ENCODE data around the gene ADARB1.

Gene ADARB1

DNA sequence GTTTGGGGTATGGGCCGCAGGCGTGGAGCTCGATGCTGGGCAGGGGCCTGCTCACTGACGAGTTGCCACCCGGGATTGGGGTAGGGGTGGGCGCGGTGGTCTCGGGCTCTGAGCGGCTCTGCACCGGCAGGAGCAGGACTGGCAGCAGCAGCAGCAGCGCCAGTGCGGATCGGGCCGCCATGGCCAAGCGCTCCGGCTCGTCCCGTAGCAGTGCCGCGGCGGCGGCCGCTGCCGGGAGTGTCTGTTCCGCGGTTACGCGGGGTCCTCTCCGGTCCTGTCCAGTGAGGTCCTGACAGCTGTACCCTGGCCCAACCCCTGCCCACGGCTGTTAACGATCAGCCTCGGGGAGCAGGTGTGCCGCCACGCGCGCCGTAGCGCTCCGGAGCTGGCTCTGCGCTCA is 26.5 kb downstream of the ADARB1 start:
- Histone ChIP-seq H3K27me3 (peaks cover 0 to 37% (median 0%) of the 10 kb centered on the region in 11 experiments; a peak in 6 of 22 replicates), H4K20me1 (peaks cover 7 to 100% (median 91%) of the 10 kb centered on the region in 11 experiments; a peak in 21 of 22 replicates)

DNA sequence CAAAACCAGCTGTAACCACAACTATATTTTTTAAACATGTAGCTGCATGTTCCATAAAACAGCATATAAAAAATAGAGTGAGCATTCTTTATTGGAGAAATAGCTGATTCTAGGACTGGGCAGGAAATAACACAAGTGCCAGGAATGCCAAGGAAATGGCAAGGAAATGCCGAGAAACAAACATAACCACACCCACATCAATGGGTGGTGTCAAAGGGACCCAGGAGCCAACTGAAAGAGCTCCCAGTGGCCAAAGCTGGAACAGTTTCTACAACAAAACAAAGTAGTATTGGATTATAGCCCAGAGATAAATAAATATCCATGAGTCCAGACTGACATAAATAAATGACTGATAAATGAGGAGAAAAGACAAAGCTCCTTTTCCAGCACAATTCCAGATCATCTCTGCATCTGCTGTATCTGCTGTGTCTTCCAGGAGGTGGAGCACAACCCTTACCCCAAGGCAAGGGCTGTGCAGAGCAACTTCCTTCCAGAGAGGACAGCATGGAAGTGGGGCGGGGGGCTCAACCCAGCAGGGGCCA is 28.1 kb downstream of the ADARB1 start:
- H3K9me3 ChIP-seq (replicated peaks in 1 of 11), result 0 out of 22 replicates have a peak, but pooled peaks cover 0 to 2% (median 0%) of the 10 kb centered on the region in 11 experiments
- H3K27me3 ChIP-seq, result peaks cover 0 to 44% (median 0%) of the 10 kb centered on the region in 11 experiments; a peak in 7 of 22 replicates
- peaks cover 48 to 92% (median 77%) of the 10 kb centered on the region in 10 experiments for H3K4me1 ChIP-seq
- TF ChIP-seq Cebpa-rat (IDR thresholded peaks at IDR 0.05), result no peak
- peaks cover 0 to 22% (median 9%) of the 10 kb centered on the region in 11 experiments; a peak in 10 of 22 replicates for H3K36me3 ChIP-seq
- H3K4me3 ChIP-seq, result no peak overlapping the region
- H3K9ac ChIP-seq, result no peak overlapping the region
- peak overlapping the region in 1 of 11 experiments; percentile 24; a peak in 1 of 22 replicates for H3K27ac ChIP-seq
- peak overlapping the region; percentile 42 to 98 (median 82) for H3K4me2 ChIP-seq
- H4K20me1 ChIP-seq, result peaks cover 7 to 100% (median 79%) of the 10 kb centered on the region in 11 experiments; a peak in 21 of 22 replicates

More for the DNA sequence above, 26.5 kb downstream of the ADARB1 start:
- Histone ChIP-seq H3K27ac (no peak overlapping the region), H3K4me1 (peaks cover 48 to 92% (median 73%) of the 10 kb centered on the region in 10 experiments), H3K9ac (no peak overlapping the region), H3K4me3 (no peak overlapping the region), H3K36me3 (peaks cover 0 to 28% (median 9%) of the 10 kb centered on the region in 11 experiments; a peak in 10 of 22 replicates), H3K9me3 (replicated peaks in 1 of 11) (no peaks in the 10 kb centered on the region; a peak in 1 of 22 replicates), H3K4me2 (no peak overlapping the region)
- no peak for TF ChIP-seq Cebpa-rat (IDR thresholded peaks at IDR 0.05)

DNA sequence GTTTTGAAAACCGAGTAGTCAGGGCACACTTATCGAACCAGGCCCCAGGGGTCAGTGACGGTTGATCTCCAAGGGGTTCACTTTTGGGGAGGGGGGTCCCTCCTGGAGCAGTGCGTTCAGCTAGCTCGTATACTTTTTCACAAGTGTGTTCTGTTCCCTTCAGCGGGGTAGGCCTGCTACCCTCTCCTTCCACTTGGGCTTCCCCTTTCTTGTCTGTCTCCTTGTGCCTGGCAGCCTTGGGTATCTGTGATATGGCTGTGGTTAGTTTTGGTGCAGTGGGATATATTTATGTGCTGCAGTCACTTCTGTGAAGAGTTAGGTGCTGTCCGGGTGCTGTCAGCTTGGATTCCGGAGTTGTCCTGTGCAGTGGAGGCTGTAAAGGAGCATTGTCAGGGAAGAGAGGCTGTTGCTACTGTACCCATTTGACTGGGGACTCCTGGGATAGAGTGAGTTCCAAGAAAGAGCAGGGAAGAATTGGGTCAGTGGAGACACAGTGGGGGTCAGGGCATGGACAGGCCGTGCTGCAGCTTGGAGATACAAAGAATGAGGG is 29.7 kb downstream of the ADARB1 start:
- Histone ChIP-seq H4K20me1 (peaks cover 7 to 100% (median 76%) of the 10 kb centered on the region in 11 experiments; a peak in 21 of 22 replicates), H3K4me3 (no peak overlapping the region), H3K4me2 (peak overlapping the region; percentile 50 to 98 (median 82)), H3K36me3 (peaks cover 0 to 12% (median 8%) of the 10 kb centered on the region in 11 experiments; a peak in 9 of 22 replicates), H3K9me3 (replicated peaks in 1 of 11) (peaks cover 0 to 9% (median 3%) of the 10 kb centered on the region in 11 experiments; a peak in 3 of 22 replicates), H3K9ac (peak overlapping the region in 4 of 11 experiments; percentile 23 to 53 (median 38); a peak in 7 of 22 replicates), H3K4me1 (peaks cover 56 to 92% (median 76%) of the 10 kb centered on the region in 10 experiments), H3K27ac (peak overlapping the region in 3 of 11 experiments; percentile 17 to 46 (median 19); a peak in 4 of 22 replicates), H3K27me3 (peaks cover 0 to 60% (median 0%) of the 10 kb centered on the region in 11 experiments; a peak in 7 of 22 replicates)
- no peak for TF ChIP-seq Cebpa-rat (IDR thresholded peaks at IDR 0.05)

DNA sequence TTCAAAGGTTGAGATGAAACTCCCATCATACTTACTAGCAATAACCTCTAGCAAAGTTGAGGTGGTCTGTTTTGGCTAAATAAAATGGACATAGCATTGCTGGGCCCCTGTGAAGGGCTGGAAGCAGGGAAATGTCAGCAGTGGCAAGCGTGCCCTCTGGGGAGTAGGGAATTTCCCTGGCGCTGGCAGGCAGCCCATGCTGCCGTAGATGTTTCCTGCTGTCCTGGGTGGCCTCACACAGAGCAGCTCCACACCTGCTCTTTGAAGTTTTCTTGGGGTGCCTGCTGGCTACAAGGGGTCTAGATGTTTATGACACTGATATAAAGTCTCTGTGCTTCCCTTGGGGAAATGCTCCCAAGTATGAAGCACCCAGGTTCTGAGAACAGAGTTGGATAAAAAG is 30.2 kb downstream of the ADARB1 start:
- Histone ChIP-seq H3K9me3 (replicated peaks in 1 of 11) (peaks cover 0 to 9% (median 3%) of the 10 kb centered on the region in 11 experiments; a peak in 3 of 22 replicates), H4K20me1 (peaks cover 9 to 100% (median 81%) of the 10 kb centered on the region in 11 experiments; a peak in 21 of 22 replicates), H3K27ac (peak overlapping the region in 2 of 11 experiments; percentile 17 to 19; a peak in 2 of 22 replicates), H3K4me1 (peaks cover 61 to 93% (median 77%) of the 10 kb centered on the region in 10 experiments), H3K9ac (peak overlapping the region in 4 of 11 experiments; percentile 23 to 53 (median 34); a peak in 4 of 22 replicates), H3K36me3 (peaks cover 0 to 12% (median 8%) of the 10 kb centered on the region in 11 experiments; a peak in 9 of 22 replicates), H3K27me3 (peaks cover 0 to 62% (median 0%) of the 10 kb centered on the region in 11 experiments; a peak in 7 of 22 replicates), H3K4me3 (no peak overlapping the region), H3K4me2 (peak overlapping the region; percentile 50 to 98 (median 82))
- TF ChIP-seq Cebpa-rat (IDR thresholded peaks at IDR 0.05), result no peak

DNA sequence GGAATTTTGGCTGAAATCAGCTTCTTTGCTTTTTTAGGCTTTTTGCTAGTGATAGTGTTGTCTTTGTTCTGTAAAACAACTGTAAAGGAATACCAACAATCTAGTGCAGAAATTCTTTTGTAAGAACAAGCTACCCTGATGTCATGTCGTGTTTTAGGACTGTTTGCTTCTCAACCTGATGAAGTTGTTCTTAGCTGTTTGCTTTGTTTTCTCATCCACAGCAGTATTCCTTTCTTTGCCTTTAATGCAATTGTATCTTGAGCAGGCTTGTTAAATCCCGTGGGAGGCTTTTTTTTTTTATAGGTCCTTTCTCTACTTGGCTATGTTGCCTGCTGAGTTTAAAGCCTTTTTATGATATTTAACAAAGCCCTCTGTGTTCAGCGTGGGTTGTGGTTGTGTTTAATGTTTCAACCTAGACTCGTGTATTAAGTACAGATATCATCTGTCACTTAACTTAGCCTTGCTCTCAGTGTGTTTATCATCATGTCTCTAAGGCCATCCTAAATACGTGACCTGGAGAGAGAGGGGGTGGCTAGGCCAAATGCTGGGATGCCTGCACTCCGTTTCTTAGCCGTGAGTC is 31.6 kb downstream of the ADARB1 start:
- Histone ChIP-seq H3K4me1 (peaks cover 76 to 99% (median 90%) of the 10 kb centered on the region in 10 experiments), H3K9ac (peak overlapping the region in 5 of 11 experiments; percentile 14 to 51 (median 39); a peak in 5 of 22 replicates)

DNA sequence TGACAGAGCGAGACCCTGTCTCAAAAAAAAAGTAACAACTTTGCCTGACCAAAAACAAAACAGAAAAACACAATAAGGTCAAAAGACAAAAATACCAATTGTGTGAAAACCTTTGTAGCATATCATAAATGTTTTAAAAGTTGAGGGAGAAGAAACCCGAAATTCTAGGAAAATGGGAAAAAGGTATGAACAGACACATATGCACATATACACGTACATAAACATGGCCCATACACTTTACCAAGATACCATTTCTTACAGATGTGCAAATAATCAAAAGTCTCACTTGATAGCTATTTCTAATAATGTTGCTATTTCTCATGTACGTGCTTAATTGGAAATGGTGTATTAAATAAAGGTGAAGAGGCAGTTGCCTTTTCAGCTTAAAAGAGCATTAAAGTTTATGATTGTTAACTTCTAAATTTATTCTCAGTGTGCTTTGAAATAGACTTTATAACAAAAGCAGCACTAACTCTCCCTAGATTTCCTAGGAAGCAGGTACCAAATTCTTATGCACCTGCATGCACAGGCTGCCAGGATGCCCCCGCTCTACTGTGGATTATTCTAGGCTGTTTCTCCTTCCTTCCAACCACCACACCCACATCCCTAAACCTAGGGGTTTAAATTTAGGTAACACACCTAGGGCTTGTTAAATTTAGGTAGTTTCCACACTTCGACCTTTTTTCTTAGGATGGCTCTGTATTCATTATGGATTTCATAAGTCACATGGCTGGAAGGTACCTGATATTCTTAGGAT is 33.8 kb downstream of the ADARB1 start:
- peak overlapping the region in 10 of 11 experiments; percentile 81 to 99 (median 95); a peak in 19 of 22 replicates for H3K4me2 ChIP-seq
- H3K27me3 ChIP-seq, result peaks cover 0 to 87% (median 0%) of the 10 kb centered on the region in 11 experiments; a peak in 8 of 22 replicates
- H3K4me1 ChIP-seq, result peaks cover 74 to 99% (median 93%) of the 10 kb centered on the region in 10 experiments
- no peaks in the 10 kb centered on the region for H3K36me3 ChIP-seq
- no peak overlapping the region for H3K4me3 ChIP-seq
- H3K27ac ChIP-seq, result no peak overlapping the region
- no peak overlapping the region for H3K9ac ChIP-seq
- H4K20me1 ChIP-seq, result peaks cover 24 to 100% (median 87%) of the 10 kb centered on the region in 11 experiments; a peak in 20 of 22 replicates
- peaks cover 0 to 9% (median 3%) of the 10 kb centered on the region in 11 experiments; a peak in 3 of 22 replicates for H3K9me3 ChIP-seq (replicated peaks in 1 of 11)
- no peak for TF ChIP-seq Cebpa-rat (IDR thresholded peaks at IDR 0.05)

More for the DNA sequence above, 31.6 kb downstream of the ADARB1 start:
- Histone ChIP-seq H4K20me1 (peaks cover 24 to 100% (median 80%) of the 10 kb centered on the region in 11 experiments; a peak in 20 of 22 replicates), H3K27me3 (peaks cover 0 to 66% (median 0%) of the 10 kb centered on the region in 11 experiments; a peak in 8 of 22 replicates), H3K4me2 (peak overlapping the region in 10 of 11 experiments; percentile 23 to 98 (median 87); a peak in 20 of 22 replicates), H3K27ac (peak overlapping the region in 3 of 11 experiments; percentile 12 to 52 (median 22); a peak in 3 of 22 replicates), H3K4me3 (no peak overlapping the region; a peak in 2 of 20 replicates), H3K36me3 (peaks cover 0 to 3% (median 2%) of the 10 kb centered on the region in 11 experiments; a peak in 7 of 22 replicates), H3K9me3 (replicated peaks in 1 of 11) (peaks cover 0 to 9% (median 3%) of the 10 kb centered on the region in 11 experiments; a peak in 3 of 22 replicates)
- TF ChIP-seq Cebpa-rat (IDR thresholded peaks at IDR 0.05), result no peak

DNA sequence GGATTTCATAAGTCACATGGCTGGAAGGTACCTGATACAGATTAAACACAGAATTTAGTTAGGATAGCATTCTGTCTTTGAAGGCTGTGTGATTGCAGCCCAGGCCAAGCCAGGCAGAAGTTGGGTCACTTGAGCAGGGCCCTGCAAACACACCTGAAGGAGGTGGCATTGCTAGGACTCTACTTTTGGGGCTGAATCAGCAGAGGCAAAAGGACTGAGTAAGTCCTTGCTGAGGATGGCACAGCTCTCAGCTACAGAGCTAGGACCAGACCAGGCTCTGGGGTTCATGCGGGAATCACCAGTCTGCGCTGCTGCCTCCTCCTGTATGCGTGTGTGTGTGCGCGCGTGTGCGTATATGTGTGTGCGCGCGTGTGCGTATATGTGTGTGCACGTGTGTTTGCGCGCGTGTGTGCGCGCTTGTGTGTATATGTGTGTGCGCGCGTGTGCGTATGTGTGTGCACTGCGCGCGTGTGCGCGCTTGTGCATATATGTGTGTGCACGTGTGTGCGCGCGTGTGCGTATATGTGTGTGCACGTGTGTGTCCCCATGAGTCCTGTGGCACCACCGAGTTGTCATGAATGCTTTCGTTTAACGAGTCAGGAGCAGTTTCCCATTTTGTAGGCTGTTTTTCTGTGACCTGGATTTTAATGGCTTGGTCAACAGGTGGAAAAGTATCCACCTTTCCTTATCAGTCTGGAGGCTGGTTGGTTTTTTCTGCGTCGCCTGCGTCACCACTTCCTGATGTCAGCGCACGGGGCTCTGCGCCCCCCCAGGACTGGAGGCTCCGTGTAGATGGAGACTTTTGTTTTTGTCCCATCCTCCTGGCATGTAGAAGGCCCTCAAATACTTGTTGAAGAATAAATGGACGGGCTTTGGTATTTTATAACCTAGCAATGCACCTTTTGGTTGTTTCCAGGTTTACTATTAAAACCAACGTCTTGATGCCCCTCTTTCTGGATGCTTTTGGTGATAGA is 34.7 kb downstream of the ADARB1 start:
- peaks cover 66 to 99% (median 92%) of the 10 kb centered on the region in 10 experiments for H3K4me1 ChIP-seq
- H3K4me3 ChIP-seq, result peak overlapping the region; percentile 3 to 56 (median 40); a peak in 15 of 20 replicates
- peak overlapping the region in 9 of 11 experiments; percentile 15 to 70 (median 56); a peak in 15 of 22 replicates for H3K27ac ChIP-seq
- peaks cover 23 to 100% (median 82%) of the 10 kb centered on the region in 11 experiments; a peak in 20 of 22 replicates for H4K20me1 ChIP-seq
- H3K36me3 ChIP-seq, result no peaks in the 10 kb centered on the region
- peak overlapping the region; percentile 81 to 99 (median 94) for H3K4me2 ChIP-seq
- TF ChIP-seq Cebpa-rat (IDR thresholded peaks at IDR 0.05), result no peak
- H3K27me3 ChIP-seq, result peaks cover 0 to 89% (median 0%) of the 10 kb centered on the region in 11 experiments; a peak in 8 of 22 replicates
- peak overlapping the region in 7 of 11 experiments; percentile 1 to 47 (median 33); a peak in 9 of 22 replicates for H3K9ac ChIP-seq
- H3K9me3 ChIP-seq (replicated peaks in 1 of 11), result peaks cover 0 to 9% (median 3%) of the 10 kb centered on the region in 11 experiments; a peak in 3 of 22 replicates

Measured in BLaER1 treated with 17β-estradiol and CSF1 and Interleukin-3, amounts not matched to agents 10 nM and 100 nM (cell line).